GM18907 (cell line): ENCODE measurements around the gene ANKRD49.

Experiments used
- ATAC-seq: cut with Tn5 transposase; IDR thresholded peaks from one replicate; pipeline ENCODE4 v1.9.1; 2021; ENCODE audit warnings: mild to moderate bottlenecking, moderate library complexity; ENCODE audit not compliant: unreplicated experiment

The ANKRD49 gene

GRCh38 chr11:94543695-94544645 is 50.2 kb downstream of the ANKRD49 start, which contains the start of gene FUT4:
TSS of gene FUT4 (plus strand) at chr11:94543921. CDS start at chr11:94544134, 213 bp downstream.
- peak; percentile 91 for ATAC-seq

GRCh38 chr11:94544646-94545263 is 51.0 kb downstream of the ANKRD49 start:
- ATAC-seq, result peak; percentile 11

DNA sequence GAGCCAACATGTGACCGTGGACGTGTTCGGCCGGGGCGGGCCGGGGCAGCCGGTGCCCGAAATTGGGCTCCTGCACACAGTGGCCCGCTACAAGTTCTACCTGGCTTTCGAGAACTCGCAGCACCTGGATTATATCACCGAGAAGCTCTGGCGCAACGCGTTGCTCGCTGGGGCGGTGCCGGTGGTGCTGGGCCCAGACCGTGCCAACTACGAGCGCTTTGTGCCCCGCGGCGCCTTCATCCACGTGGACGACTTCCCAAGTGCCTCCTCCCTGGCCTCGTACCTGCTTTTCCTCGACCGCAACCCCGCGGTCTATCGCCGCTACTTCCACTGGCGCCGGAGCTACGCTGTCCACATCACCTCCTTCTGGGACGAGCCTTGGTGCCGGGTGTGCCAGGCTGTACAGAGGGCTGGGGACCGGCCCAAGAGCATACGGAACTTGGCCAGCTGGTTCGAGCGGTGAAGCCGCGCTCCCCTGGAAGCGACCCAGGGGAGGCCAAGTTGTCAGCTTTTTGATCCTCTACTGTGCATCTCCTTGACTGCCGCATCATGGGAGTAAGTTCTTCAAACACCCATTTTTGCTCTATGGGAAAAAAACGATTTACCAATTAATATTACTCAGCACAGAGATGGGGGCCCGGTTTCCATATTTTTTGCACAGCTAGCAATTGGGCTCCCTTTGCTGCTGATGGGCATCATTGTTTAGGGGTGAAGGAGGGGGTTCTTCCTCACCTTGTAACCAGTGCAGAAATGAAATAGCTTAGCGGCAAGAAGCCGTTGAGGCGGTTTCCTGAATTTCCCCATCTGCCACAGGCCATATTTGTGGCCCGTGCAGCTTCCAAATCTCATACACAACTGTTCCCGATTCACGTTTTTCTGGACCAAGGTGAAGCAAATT is 51.7 kb downstream of the ANKRD49 start:
- ATAC-seq, result no peak

DNA sequence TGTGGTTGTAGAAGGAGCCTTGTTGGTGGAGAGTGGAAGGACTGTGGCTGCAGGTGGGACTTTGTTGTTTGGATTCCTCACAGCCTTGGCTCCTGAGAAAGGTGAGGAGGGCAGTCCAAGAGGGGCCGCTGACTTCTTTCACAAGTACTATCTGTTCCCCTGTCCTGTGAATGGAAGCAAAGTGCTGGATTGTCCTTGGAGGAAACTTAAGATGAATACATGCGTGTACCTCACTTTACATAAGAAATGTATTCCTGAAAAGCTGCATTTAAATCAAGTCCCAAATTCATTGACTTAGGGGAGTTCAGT is 52.3 kb downstream of the ANKRD49 start:
- no peak for ATAC-seq

GRCh38 chr11:94546886-94547285 is 53.1 kb downstream of the ANKRD49 start:
- ATAC-seq, result no peak

- no peak for ATAC-seq
Measured at GRCh38 chr11:94549146-94549545, 55.4 kb downstream of the ANKRD49 start.
